Measurements from ENCODE around the gene CD38. TPM values are rescaled to one million over a fixed set of nuclear protein-coding genes. Genes with fewer than 3 reads are reported as not detected.

Gene CD38
- total RNA-seq, 1 experiment from 2014 or later, result 0.07 TPM

DNA sequence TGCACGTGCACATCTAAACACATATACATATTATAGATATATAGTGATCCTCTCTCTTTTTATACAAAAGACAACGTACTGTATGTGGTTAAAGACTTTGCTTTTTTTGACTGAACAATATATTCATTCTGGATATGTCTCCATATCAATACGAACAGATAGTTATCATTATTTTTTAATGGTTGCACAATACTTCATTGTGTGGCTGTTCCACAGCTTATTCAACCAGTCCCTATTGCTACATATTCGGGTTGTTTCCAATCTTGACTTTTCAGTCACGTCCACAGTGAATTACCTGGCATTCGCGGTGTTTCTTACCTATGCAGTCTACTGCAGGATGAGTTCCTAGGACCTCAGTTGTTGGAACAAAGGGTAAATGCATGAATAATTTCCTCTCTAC lies 107.3 kb downstream of the CD38 start:
- Histone ChIP-seq H3K4ac (ENCODE audit: low read depth, low read length) (no peak overlapping the region), H3K14ac (ENCODE audit: insufficient read depth, low read length) (no peak overlapping the region), H2AK5ac (ENCODE audit: insufficient read length, low read length) (no peak overlapping the region), H3K9ac (ENCODE audit: extremely low read depth, insufficient read length, low read length) (no peak overlapping the region), H3K4me2 (ENCODE audit: insufficient read depth, insufficient read length, low read length) (no peak overlapping the region), H2BK15ac (ENCODE audit: low read depth, low read length) (no peak overlapping the region), H3K4me1 (ENCODE audit: insufficient read depth, low read length) (no peaks in the 10 kb centered on the region; the same call in 1 of the 2 replicates), H4K5ac (ENCODE audit: insufficient read length, low read depth, low read length) (no peak overlapping the region), H3K18ac (ENCODE audit: insufficient read length, low read depth, low read length) (no peak overlapping the region), H4K91ac (ENCODE audit: insufficient read length, low read depth, low read length) (no peak overlapping the region), H4K8ac (replicated peaks; ENCODE audit: insufficient read length, low read depth, low read length) (no peak overlapping the region), H4K20me1 (ENCODE audit: control insufficient read depth, insufficient read depth, insufficient read length) (no peaks in the 10 kb centered on the region), H3K56ac (ENCODE audit: insufficient read length, low read depth, low read length) (no peak overlapping the region), H2AFZ (ENCODE audit: low read length) (no peak overlapping the region), H2BK20ac (ENCODE audit: low read depth, low read length, poor library complexity, severe bottlenecking) (no peak overlapping the region), H3T11ph (ENCODE audit: low read length) (no peak overlapping the region), H3K79me2 (ENCODE audit: insufficient read depth, low read length) (no peaks in the 10 kb centered on the region), H2BK12ac (ENCODE audit: insufficient read length, low read depth, low read length) (no peak overlapping the region), H3K27ac (ENCODE audit: insufficient read length, low read depth, low read length) (no peak overlapping the region), H3K9me3 (ENCODE audit: control insufficient read depth, low read depth, low read length) (no peaks in the 10 kb centered on the region), H3K23ac (ENCODE audit: insufficient read length, low read depth, low read length) (no peak overlapping the region), H2BK5ac (ENCODE audit: insufficient read length, low read length) (no peak overlapping the region), H2BK120ac (ENCODE audit: low read depth, low read length, poor library complexity, severe bottlenecking) (no peak overlapping the region), H3K79me1 (ENCODE audit: insufficient read depth, low read depth, low read length, poor library complexity, severe bottlenecking) (no peaks in the 10 kb centered on the region), H3K27me3 (ENCODE audit: insufficient read depth, low read length) (no peaks in the 10 kb centered on the region), H3K23me2 (ENCODE audit: insufficient read length, low read depth, low read length, poor library complexity, severe bottlenecking) (no peaks in the 10 kb centered on the region)
- Mint-ChIP-seq H3K4me1 (peaks cover 8 to 17% of the 10 kb centered on the region in 2 experiments), H3K27ac (no peak overlapping the region), H3K27me3 (ENCODE audit: low read depth) (no peaks in the 10 kb centered on the region), H3K9me3 (no peaks in the 10 kb centered on the region; a peak in 1 of 5 replicates), H3K4me3 (no peak overlapping the region), H3K36me3 (ENCODE audit: insufficient read depth in 1 of 3, low read depth in 3 of 3) (no peaks in the 10 kb centered on the region)
- DNase-seq, result no peak
- WGBS (ENCODE audit: extremely low coverage, insufficient read length, low lambda C conversion rate), result no CpG with 5 or more reads among the region's 7 CpGs
- no peak for TF ChIP-seq CTCF (conservative IDR thresholded peaks at IDR 0.05)

All from H9 (cell line).